Spleen (tissue), 7 donors: ENCODE measurements around the gene BRD2.

ENCODE experiments used
- POLR2AphosphoS5 ChIP-seq, 3 donors: sonication (generic); formaldehyde crosslinking; IDR thresholded peaks; one replicate each; pipeline ENCODE4 v1.5.1; 2017; ENCODE audit warnings: antibody characterized with exemption in 3 of 3
- TF ChIP-seq, protein P1 (sequence below), 11 experiments: fragments of 200-600 bp in 7 of 11; fragments of 450-650 bp in 4 of 11; sonication (generic) in 4 of 11; IDR thresholded peaks in 8 of 11; conservative IDR thresholded peaks in 3 of 11; 1 replicate in 7 of 11; 2 replicates in 4 of 11; pipeline versions ENCODE4 v1.4.0 to v1.8.0; 2016 to 2021; ENCODE audit warnings: antibody characterized with exemption in 11 of 11, inconsistent platforms in 4 of 11, mild to moderate bottlenecking in 1 of 11
- donor health status: DM: no; HTN: no; CAD: no; lungs with moderate emphysema.
- donor health status: DM: no; HTN: no; CAD: no.
- donor health status: DM: no; HTN: no; CAD: no.

GRCh38 chr6:32969685-32970412 lies 1.5 kb downstream of the BRD2 start:
- TF ChIP-seq, protein P1, sequence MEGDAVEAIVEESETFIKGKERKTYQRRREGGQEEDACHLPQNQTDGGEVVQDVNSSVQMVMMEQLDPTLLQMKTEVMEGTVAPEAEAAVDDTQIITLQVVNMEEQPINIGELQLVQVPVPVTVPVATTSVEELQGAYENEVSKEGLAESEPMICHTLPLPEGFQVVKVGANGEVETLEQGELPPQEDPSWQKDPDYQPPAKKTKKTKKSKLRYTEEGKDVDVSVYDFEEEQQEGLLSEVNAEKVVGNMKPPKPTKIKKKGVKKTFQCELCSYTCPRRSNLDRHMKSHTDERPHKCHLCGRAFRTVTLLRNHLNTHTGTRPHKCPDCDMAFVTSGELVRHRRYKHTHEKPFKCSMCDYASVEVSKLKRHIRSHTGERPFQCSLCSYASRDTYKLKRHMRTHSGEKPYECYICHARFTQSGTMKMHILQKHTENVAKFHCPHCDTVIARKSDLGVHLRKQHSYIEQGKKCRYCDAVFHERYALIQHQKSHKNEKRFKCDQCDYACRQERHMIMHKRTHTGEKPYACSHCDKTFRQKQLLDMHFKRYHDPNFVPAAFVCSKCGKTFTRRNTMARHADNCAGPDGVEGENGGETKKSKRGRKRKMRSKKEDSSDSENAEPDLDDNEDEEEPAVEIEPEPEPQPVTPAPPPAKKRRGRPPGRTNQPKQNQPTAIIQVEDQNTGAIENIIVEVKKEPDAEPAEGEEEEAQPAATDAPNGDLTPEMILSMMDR (IDR thresholded peaks at IDR 0.05 in 8 of 11, conservative IDR thresholded peaks at IDR 0.05 in 3 of 11): peak; percentile 3 to 72 (median 60)
- TF ChIP-seq POLR2AphosphoS5 (IDR thresholded peaks at IDR 0.05): peak; percentile 55 to 73 (median 65)
